Activated T-cell treated with anti-CD3 and anti-CD28 coated beads for 1 hour (primary cell): ENCODE data around the gene CXCR5.
A peak's percentile ranks its signal among the peaks of the same experiment; 100 is the strongest.

ENCODE experiments used
- DNase-seq: peaks from one replicate; pipeline ENCODE4 v3.0.0-alpha.2; 2020; ENCODE audit warnings: low read depth

Gene CXCR5

DNA sequence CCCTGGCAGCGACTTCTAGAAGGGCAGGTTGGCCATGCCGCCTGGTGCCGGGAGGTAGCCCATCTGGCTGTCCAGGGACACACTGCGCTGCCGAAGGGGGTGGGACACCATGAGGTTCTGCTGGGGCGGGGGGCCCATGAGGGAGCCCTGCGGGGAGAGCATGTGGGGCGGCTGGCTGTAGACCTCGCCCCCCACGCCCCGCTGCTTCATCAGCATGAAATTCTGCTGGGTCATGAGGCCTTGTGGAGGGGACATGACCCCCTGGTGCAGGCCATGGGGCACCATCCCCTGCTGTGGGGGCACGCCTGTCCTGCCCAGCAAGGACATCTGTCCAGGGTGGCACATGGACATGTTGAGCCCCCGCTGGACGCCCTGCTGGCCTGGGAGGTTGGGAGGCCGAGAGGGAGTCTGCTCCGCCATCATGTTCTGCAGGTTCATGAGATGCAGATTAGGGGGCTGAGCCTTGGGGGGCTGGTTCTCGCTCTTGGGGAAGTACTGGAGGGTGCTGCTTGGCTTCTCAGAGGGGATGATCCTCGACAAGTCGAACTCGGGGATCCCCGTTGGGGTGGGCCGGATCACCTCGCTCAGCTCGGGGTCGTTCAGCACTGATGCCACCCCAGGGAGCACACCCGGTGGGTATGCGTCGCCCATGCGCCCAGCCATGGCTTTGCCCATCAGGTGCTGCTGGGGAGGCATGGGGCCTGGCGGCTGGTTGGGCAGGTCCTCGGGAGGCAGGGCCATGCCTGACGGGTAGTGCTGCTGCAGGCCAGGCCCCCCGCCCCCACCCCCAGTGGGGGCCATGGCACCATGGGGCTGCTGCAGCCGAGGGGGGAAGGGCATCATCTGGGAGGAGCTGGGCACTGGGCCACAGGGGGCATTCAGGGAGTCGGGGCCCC lies 15.0 kb downstream of the CXCR5 start:
- DNase-seq: no peak

DNA sequence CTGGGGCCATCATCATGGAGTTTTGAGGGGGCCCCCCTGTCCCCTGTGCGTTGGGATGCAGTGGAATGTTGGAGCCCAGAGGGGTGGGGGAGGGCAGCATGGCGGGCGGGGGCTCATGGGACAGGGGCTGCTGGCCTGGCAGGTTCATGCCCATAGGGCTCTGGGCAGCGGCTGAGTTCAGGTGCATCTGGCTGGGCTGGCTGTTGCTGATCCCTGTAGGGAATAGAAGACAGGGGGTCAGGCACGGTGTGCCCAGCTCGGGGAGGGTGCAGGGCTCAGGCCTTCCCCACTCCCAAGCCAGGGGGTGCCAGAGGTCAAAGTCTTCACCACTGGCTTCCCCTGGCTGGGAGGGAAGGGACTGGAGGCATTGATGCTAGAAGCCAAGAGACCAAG lies 15.6 kb downstream of the CXCR5 start:
- no peak for DNase-seq

DNA sequence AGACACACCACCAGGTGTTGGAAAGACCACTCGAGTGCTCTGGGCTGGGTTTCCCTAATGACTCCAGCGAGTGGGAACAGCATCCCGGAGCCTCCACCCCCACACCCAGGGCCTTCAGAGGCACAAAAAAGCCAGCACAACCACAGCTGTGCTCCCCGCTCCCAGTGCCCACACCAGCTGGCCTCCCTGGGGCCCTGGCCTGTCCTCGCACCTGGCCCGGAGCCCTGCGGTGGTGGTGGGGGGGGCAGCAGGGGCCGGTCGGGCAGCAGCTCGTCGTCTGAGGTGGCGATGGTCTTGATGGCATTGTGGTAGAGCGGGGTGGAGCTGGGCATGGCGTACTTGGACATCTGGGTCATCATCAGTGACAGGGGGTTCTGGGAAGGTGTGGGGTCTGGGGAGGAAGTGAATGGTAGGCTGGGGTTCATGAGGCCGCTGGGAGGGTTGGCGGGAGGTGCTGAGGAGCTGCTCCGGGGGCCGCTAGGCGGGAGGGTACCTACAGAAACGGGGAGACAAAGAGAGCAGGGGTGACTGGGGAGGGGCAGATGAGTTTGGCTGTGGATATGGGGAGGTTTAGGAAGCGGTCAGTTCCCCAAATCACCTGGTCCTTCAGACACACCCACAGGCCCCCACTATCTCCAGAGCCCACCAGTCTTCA lies 16.1 kb downstream of the CXCR5 start:
- no peak for DNase-seq

DNA sequence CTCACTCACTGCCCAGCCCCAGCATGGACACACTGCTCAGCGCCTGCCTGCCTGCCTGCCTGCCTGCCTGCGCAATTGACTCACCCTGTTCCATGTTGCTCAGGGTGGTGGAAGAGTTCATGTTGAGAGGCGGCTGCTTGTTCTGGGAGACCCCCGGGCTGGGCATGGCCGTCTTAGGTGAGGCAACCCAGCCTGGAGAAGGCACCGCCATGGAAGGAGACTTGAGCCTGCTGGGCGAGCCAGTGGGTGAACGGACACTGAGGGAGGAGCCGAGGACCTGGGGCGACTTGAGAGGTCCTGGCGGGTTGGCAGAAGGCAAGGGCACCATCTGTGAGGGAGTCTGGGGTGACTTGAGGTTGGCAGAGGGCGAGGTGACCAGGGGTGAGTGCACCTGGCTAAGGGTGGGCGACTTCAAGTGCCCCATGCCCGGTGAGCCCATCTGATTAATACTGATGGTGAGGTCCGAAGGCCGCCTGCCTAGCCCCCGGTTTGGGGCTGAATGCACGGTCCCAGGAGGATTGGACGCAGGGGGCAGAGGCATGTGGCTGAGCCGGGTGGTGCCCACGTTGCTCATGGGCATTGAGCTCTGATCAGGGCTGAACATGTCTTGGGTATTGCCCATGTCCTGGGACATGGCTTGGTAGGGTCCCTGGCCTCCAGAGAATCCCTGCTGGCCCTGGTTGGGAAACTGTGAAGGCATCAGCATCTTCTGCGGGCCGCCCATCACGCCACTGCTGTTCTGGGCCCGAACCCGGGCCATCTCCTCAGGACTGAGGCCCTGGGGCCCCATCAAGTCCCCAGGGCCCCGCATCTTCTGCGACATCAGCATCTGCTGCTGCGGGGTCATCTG lies 17.1 kb downstream of the CXCR5 start:
- DNase-seq: no peak

DNA sequence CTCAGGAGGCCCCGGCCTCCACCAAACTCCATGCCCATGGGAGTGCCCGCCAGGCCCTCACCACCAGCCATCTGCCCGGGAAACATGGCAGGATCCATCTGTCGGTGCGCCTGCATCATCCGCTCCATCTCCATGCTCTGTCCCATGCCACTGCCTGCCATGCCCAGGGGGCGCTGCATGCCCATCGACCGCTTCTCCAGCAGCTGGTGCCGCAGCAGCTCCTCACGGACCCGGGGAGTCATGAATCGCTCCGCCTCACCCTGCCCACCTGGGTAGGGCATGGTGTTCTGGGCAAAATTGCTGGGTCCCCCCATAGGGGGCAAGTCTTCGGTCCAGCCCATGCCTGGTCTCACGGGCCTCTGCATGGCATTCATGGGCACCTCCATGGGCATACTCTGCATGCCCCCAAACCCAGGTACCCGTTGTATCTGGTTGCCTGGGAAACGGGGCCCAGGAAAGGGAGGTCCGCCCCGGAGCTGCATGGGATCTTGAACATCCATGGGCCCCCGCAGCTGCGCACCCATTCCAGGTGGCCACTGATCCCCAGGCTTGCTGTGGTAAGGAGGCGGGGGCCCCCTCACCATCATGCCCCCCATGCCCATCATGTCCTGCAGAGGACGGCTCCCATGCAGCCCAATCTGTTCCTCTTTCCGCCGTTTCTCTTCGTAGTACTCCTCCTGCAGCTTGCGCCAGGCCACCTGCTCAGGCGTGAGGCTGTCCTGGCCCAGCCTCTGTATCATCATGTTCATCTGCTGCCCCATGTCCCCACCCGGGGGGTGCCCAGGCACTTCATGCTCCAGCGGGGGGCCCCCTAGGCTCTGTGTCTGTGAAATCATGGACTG lies 18.0 kb downstream of the CXCR5 start:
- DNase-seq: no peak

DNA sequence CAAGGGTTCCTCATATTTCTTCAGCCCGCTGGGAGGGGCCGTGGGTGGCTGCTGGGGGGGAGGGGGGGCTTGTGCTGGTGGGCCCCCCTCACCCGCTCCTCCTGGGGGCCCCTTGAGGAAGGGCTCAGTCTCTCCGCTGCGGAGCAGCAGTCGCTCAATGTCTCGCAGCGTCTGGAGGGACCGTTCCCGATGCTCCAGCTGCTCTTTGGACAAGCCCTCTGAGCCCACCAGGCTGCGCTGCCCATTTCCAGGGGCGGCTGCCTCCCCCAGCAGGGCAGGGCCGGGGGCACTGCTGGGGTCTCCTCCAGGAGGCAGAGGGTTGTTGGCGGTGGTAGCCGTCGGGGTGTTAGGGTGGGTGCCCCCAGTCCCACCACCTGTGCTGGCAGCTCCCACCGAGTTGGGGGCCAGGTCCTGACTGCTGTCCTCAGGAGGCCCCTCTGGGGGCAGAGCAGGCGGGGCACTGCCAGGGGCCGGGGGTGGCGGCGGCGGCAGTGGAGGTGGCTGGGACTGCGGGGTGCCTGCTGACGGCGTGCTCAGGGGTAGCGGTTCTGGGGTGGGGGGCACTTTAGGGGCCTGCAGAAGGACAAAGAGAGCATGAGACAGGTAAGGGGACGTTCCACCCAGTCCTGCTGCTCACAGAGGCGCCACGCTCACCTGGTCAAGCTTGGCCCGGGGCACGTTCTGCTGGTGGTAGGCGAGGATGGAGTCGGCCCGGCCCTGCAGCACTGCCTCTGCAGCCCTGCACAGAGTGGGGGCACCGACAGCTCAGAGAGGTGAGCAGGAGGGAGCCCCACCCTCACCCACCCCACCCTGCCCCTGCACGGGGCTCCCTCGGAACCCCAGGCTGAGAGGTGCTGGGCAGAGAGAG lies 18.9 kb downstream of the CXCR5 start:
- no peak for DNase-seq

DNA sequence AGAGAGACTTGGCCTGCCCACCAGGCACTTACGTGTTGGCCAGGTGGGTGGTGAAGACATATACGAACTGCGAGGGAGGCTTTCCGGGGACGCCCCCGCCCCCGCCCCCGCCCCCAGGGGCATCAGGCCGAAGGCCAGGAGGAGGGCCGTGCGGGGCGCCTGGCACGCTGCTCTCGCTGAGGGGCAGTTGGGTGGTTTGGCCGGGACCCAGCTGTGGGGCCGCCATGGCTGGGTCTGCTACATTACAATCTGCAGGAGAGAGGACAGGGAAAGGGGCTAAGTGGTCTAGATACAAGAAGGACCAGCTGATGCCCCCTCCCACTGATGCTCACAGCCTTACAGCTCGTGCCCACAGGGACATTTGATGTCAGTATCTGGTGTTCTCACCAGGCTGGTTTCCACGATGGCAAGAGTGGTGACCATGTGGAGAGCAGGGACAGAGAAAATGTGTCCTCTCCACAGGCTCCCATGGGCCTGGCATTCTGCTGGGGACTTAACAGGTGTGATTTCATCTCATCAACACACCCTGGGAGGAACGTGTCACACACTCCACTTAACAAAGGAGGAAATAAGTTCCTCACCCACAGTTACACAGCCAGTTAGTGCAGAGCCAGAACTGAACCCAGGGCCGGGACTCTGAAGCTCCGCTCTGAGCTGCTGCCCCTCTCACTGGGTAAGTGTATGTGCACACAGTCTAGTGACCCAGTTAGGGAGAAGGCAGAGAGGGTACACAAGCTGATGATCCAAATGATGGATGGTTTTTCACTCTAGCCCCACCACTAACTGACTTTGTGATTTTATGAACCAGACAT lies 19.7 kb downstream of the CXCR5 start:
- DNase-seq: no peak

DNA sequence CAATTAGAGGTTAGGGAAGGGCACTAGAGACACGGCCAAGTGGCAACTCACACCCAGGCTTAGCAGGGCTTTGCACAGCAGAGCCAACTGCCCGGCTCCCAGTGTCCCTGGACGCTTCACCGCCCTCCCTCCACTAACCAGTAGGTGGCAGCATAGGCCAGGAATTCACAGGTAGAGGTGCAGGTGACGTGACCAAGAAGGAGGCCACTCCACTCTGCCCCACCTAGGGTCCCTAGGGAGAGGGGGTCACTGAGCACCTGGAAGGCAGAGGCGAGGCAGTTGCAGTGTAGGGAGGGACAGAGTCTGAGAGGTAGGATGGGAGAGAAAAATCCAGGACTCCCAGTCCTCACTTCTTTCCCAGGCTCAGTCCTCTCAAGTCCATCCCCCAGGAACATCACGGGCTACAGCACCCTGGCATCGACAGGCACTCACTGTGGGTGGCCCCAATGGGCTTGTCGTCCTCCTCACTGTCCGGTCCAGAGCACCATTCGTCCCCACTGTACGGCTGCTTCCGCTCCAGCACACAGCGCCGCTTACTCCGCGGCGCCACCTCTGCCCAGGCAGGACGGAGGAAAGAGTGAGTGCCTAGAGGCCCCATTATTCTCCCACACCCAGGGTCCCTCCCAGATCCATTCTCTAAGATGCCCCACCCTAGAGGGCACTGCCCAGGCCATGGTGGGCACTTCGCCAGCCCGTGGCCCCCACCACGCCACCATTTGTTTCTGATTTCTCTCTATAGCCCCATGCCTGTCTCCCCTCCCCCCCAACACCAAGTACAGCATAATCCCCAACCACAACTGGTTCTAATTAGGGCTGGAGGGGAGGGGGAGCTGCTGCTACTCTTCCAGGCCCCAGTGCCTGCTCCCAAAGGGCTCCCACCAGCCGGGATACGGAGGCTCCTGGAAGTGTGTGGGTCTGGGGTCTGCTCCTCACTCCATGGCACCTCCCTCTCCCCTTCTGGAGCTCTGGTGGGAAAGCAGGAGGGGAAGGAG lies 23.7 kb downstream of the CXCR5 start:
- peak; percentile 83 for DNase-seq

DNA sequence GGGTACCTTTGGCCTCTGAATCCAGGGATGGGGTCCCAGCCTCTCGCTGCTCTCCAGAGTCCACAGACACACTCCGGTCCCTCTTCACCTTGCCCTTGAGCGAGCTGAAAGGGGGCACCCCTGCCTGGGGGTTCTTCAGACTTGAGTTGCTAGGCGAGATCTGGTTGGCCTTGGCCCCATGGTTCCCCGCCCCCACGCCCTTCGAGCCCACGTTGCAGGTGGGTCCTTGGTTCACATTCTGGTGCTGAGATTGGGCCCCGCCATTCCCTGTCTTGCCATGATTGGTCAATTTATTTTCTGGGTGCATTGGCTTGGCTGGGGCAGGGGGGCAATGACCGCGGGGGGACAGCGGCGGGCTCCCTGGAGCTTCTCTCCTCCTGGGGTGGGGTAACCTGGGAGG lies 24.6 kb downstream of the CXCR5 start:
- DNase-seq: no peak

DNA sequence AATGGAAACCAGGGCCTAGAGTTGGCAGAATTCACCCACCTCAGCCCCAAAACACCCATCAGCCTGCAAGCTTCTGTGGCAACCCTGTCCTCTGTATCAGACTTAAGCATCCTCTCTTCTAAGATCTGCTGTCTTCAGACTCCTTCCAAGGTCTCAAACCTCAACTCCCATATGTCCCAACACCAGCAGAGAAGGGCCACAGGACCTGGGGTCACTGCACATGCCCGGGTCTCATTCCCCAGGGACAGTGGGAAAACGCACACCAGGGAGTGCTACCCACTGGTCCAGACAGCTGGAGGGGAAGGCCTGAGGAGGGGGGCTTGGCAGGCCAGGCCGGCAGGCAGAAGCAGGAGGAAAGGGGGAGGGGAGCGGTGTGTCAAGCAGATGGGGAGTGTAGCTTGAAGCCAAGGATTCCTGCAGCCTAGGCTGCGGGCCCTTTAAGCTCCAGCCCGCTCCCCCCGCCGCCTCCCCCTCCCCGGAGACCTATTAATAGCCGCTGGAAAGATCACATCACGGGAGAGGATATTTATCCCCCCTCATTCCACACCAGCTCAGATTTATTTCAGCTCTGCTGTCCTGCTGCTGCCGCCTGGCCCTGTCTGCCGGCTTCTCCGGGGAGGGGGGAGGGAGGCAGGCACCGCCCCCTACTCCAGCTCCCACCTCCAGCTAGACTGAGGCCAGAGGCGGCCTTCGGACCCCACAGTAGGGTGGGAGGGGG lies 25.4 kb downstream of the CXCR5 start:
- DNase-seq: no peak

DNA sequence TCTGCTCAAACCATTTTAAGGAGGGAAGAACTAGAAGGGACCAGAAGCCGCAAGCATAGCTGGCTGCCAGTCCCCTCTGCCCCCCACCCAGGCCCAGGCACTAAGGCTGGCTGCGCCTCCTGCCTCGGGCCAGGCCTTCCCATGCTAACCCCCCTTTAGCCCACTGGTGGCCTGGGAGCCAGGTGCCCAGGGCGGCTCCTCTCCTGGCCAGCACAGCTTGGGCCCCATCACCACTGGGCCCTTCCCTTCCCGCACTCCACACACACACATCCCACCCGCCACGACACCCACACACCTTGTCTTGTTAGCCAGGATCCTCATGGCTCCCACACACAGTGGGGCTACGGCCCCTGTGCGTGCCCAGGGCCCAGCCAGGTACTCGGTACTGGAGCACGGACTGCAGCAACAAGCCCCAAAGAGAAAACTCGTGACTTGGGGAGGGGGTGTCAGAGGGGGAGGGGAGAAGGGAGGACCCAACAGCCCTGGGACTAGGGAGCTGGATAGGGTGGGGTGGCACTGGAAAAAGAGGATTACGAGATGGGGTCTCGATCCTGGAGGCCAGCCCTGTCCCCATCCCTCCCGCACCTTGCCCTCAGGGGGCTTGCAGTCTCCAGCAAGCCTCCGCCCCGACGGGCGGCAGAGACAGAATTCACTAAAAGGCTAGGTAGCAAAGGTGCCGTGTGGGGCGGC lies 26.1 kb downstream of the CXCR5 start:
- no peak for DNase-seq

DNA sequence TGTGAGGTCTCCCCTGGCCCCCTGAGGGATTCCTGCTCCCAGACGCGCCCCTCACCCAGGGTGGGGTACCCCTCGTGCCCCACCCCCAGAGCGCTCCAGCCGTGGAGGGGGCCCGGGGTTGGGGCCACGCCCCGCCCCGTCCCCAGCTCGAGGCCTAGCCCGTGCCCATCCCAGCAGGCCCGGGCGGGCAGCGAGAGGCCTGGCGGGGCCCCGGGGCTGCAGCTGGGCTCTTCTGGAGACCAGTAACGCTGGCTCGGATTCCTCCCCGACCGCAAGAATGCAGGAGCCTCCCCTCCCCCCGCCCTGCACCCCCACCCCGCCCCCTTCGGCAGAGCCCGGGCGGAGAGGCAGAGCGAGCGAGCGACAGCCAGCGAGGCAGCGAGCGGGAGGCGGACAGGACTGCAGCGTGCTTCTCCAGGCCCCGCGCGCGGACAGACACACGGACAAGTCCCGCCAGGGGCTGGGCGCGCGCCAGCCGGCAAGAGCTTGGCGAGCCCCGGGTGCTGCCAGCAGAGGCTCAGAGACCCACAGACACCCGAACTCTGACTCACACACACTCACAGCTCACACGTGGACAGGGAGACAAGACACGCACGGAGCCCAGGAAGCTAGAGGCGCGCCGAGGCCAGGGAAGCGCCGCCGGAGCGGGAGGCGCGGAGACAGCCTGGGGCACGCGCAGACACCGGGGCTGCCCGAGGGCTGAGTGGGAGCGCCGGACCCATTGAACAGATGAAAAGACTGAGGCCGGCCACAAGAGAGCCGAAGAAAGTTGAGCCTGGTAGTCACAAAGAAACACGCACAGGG lies 26.8 kb downstream of the CXCR5 start:
- no peak for DNase-seq

DNA sequence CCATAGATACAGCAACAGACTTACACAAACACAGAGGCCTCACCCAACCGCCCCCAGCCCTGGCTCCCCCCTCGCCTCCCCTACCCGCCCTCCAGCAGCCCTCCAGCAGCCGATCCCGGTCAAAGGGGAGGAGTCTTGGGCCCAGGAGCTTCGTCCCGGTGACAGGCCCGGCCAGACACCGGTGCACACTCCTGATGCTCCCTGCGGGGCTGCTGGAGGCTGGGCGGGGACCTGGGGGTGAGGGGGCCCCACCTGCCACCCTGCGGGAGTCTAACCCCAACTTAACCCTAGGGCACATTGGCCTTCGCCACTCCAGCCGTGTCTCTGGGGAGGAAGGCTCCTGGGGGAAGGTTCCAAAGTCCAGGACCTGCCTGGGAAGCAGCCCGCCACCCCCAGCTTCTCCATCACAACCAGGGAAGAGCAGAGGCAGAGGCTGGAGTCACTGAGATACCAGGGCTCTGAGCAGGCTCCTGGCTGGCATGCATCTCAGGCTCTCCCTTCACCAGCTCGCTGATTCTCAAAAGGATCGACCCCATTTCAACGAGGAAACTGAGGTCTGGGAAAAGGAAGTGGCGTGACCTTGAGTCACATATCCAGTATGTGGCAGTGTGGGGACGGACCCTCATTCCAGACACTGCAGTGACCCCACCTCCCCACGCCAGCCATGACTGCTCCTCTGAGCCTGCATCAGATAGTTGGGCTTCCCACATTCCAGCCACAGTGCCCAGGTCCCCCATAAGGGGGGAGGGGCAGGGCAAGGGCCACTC lies 27.6 kb downstream of the CXCR5 start:
- no peak for DNase-seq

DNA sequence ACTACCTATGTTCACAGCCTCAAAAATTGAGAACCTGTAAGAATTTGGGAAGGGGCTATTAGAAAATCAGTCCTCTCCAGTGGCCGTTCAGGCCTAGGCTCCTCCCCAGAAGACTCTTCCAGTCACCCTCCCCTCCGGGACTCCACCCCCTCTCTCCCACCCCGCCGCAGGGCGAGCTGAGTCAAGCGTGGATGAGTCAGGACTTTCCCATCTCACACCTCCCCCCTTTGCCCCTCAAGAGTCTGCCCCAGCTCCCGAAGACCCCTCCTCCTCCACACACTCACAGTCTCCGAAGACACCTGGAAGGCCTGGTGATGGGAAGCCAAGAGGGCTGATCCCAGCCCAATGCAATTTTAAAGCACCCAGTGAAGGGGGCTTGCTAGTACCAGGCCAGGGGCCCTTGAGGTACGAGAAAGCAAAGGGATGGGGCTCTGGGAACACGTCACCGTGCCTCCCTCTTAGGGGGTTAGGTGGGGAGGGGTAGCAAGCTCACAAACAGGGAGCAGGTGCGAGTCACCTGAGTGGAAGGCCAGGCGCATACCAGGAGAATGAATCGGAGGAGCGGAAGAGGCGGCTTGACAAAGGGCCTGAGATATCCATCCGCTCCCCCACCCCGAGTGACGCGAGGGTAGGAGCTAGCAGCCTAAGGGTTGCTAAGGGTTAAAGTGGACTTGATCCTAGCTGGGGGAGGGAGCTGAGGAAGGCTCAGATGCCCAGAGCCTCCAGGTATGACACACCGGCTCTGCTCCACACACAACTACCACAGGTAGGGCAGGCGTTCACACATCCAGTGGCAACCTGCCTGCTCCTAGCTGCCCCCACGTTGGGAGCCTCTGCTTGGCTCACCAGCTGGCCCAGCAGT lies 28.4 kb downstream of the CXCR5 start:
- peak; percentile 70 for DNase-seq
